ENCODE results near the gene GALNS. TPM values are rescaled to one million over a fixed set of nuclear protein-coding genes. Genes with fewer than 3 reads are reported as not detected.
A peak's percentile ranks its signal among the peaks of the same experiment; 100 is the strongest.

GALNS gene
- polyA plus RNA-seq, 2 of the 4 experiments (the other 2 are of a cell fraction), result 7.0 to 31.2 TPM

GRCh38 chr16:88770461-88771293 is 86.1 kb downstream of the GALNS start (continued):
- no peak for TF ChIP-seq HOXB13 (CRISPR knock-in tag; IDR thresholded peaks at IDR 0.05; ENCODE audit: low read depth)
- TF ChIP-seq MAZ (IDR thresholded peaks at IDR 0.05; ENCODE audit: borderline replicate concordance, low read depth, low read length), result no peak

DNA sequence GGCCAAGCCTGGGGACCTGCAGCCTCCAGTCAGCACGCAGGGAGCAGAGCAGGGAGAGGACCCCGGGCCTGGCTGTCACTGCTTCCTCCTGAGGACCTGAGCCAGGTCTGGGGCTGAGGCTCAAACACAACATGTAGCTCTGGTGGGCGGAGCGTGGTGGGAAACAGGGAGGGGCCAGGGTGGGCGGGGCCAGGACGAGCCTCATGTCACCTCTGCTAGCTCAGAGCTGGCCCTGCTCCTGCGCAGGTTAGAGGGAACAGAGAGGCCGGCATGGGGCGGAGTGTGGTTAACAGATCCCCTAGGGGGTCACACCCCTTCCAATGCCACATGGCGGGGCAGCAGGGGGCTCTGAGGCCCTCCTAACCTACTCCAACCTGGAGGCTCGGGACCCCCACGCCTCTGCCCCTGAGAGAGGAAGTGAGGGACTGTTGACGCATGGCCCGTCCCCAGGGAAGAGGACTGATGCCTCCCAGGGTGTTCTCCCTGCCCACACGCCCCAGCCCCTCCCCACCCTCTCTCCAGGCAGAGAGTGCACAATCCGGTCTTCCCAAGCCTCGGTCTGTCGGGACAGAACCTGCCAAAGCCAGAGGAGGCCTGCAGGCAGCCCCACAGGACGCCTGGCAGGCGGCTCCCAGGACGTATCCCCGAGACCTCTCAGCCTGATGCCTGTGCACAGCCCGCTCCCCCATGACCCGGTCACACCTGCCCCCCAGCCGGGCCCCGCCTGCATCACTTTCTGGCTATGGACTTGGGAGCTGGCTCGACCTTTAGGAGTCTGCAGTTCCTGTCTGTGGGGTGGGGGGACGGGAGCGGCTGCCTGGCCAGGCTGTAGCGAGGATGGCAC is 86.9 kb downstream of the GALNS start:
- FAIRE-seq (no peak), ATAC-seq (peak; percentile 49 to 74), DNase-seq (ENCODE audit: low read depth in 1 of 2, low spot score in 1 of 2) (peak; percentile 54 to 66)
- no peaks in the 10 kb centered on the region for H3K9me3 ChIP-seq
- H3K4me1 ChIP-seq, result peaks cover 68% of the 10 kb centered on the region
- TF ChIP-seq RAD21 (conservative IDR thresholded peaks at IDR 0.05 in 1 of 2, IDR thresholded peaks at IDR 0.05 in 1 of 2) (no peak), HDAC2 (IDR thresholded peaks at IDR 0.05) (no peak)
- TF ChIP-seq, protein P1, sequence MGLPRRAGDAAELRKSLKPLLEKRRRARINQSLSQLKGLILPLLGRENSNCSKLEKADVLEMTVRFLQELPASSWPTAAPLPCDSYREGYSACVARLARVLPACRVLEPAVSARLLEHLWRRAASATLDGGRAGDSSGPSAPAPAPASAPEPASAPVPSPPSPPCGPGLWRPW (IDR thresholded peaks at IDR 0.05), result no peak
- no peak overlapping the region for H3K4me3 ChIP-seq
- POLR2A ChIA-PET, result no interaction called here
- H3K27ac ChIP-seq, result peak overlapping the region in 1 of 2 experiments; percentile 70; a peak in 3 of 6 replicates
- CTCF ChIA-PET, result interaction anchor here (0.8 to 31.8 kb wide), 6 partner anchors 10 to 95 kb away, joined by 3 to 596 read pairs (median 5); no protein-coding TSS in a partner anchor
- 68% methylated on average over 24 of the region's 30 CpGs for WGBS (ENCODE audit: missing lambda C conversion rate)
- H3K4me2 ChIP-seq, result peak overlapping the region; percentile 24; the same call in 1 of the 3 replicates

DNA sequence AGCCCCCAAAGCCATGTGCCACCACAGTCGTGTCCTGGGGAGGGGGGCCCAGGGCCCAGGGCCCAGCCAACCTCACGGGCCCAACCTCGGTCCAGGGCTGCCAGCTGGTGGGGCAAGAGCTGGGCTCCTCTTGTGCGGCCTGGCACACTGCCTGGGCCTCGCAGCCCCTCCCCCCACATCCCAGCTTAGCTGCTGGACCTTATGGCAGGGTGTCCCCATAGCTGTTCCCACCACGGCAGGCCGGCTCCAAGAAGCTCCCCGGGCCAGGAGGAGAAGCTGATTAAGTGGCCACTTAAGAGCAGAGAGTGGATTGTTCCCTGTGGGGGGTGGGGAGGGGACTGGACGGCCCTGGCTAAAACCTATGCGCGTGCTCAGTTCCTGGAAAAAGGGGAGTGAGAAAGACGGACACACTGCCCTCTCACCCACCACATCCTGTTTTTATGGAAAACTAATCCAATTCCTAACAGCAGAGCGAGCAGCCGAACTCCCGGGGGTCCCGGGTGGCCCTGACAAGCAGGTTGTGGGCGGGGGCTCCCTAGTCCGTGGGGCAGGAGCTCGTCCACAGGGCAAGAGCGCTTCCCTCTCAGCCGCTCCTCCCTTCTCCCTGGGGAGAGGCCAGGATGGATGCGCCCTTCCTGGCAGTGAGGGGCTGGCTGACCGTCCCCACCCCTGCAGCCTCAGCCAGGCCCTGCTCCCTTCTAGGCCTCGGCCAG is 88.5 kb downstream of the GALNS start:
- Histone ChIP-seq H3K27ac (peak overlapping the region in 1 of 2 experiments; percentile 37; a peak in 1 of 6 replicates), H3K4me1 (peaks cover 60% of the 10 kb centered on the region), H3K9me3 (no peaks in the 10 kb centered on the region), H3K4me2 (no peak overlapping the region), H3K4me3 (no peak overlapping the region)
- TF ChIP-seq NFE2L2 (conservative IDR thresholded peaks at IDR 0.05; ENCODE audit: low read length), result no peak
- TF ChIP-seq HOXA7 (CRISPR knock-in tag; IDR thresholded peaks at IDR 0.05), result no peak
- no peak for TF ChIP-seq CHD2 (IDR thresholded peaks at IDR 0.05; ENCODE audit: low read length, partially characterized antibody)
- TF ChIP-seq EP300 (IDR thresholded peaks at IDR 0.05), result no peak
- TF ChIP-seq CTCF (IDR thresholded peaks at IDR 0.05), result no peak
- no peak for TF ChIP-seq SREBF2 (IDR thresholded peaks at IDR 0.05)
- no peak for TF ChIP-seq CBX8 (IDR thresholded peaks at IDR 0.05)
- TF ChIP-seq REST (IDR thresholded peaks at IDR 0.05), result no peak
- TF ChIP-seq, protein P2, sequence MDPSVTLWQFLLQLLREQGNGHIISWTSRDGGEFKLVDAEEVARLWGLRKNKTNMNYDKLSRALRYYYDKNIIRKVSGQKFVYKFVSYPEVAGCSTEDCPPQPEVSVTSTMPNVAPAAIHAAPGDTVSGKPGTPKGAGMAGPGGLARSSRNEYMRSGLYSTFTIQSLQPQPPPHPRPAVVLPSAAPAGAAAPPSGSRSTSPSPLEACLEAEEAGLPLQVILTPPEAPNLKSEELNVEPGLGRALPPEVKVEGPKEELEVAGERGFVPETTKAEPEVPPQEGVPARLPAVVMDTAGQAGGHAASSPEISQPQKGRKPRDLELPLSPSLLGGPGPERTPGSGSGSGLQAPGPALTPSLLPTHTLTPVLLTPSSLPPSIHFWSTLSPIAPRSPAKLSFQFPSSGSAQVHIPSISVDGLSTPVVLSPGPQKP (IDR thresholded peaks at IDR 0.05; ENCODE audit: low read depth, low read length), result no peak
- no peak for TF ChIP-seq HOXB13 (CRISPR knock-in tag; IDR thresholded peaks at IDR 0.05; ENCODE audit: low read depth)
- no peak for TF ChIP-seq EHF (CRISPR knock-in tag; IDR thresholded peaks at IDR 0.05)
- TF ChIP-seq, protein P3, sequence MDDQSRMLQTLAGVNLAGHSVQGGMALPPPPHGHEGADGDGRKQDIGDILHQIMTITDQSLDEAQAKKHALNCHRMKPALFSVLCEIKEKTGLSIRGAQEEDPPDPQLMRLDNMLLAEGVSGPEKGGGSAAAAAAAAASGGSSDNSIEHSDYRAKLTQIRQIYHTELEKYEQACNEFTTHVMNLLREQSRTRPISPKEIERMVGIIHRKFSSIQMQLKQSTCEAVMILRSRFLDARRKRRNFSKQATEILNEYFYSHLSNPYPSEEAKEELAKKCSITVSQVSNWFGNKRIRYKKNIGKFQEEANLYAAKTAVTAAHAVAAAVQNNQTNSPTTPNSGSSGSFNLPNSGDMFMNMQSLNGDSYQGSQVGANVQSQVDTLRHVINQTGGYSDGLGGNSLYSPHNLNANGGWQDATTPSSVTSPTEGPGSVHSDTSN (IDR thresholded peaks at IDR 0.05), result no peak
- TF ChIP-seq FOXS1 (CRISPR knock-in tag; IDR thresholded peaks at IDR 0.05), result no peak
- no peak for TF ChIP-seq ZC3H11A (IDR thresholded peaks at IDR 0.05)
- no peak for TF ChIP-seq CHD4 (IDR thresholded peaks at IDR 0.05; ENCODE audit: borderline replicate concordance)
- WGBS (ENCODE audit: missing lambda C conversion rate), result 78% methylated on average over 18 of the region's 24 CpGs
- ChIA-PET CTCF (interaction anchor here (1.0 to 31.8 kb wide), 2 partner anchors 26 to 180 kb away, joined by 4 to 596 read pairs; no protein-coding TSS in a partner anchor), POLR2A (no interaction called here)
- FAIRE-seq (no peak), DNase-seq (ENCODE audit: low read depth in 1 of 2, low spot score in 1 of 2) (no peak), ATAC-seq (no peak)
